OCI-LY7 (cell line): ENCODE results near the gene THAP11. TPM values are rescaled to one million over a fixed set of nuclear protein-coding genes. Genes with fewer than 3 reads are reported as not detected.

Source experiments
- Bru-seq: library from RNA; stranded (reverse); fragments of 400-500 nt; gene quantifications from one replicate; lab custom pipeline; 2021; lab: Mats Ljungman, UMichigan
- BruChase-seq, 2 experiments: library from RNA; stranded (reverse); fragments of 400-500 nt; gene quantifications; one replicate each; lab custom pipeline; 2021; lab: Mats Ljungman, UMichigan
- BruUV-seq: library from RNA; stranded (reverse); fragments of 400-500 nt; replicated peaks from 2 replicates; lab custom pipeline; 2021; lab: Mats Ljungman, UMichigan
- CTCF ChIA-PET: fragments of 300-600 bp; sonication (Branson Sonifier 250); formaldehyde crosslinking; loops from one replicate; lab custom pipeline; 2022; ENCODE audit warnings: antibody characterized with exemption; ENCODE audit not compliant: unreplicated experiment; lab: Charles Lee
- POLR2A ChIA-PET: fragments of 300-600 bp; sonication (Branson Sonifier 250); formaldehyde crosslinking; loops from one replicate; lab custom pipeline; 2022; ENCODE audit warnings: antibody characterized with exemption; lab: Charles Lee
- DNase-seq: peaks from one replicate; pipeline ENCODE4 v3.0.0-alpha.2; 2015; ENCODE audit warnings: low spot score
- H2AFZ ChIP-seq: fragments of 200-600 bp; sonication (generic), shearing (Covaris generic); 2 replicates; pipeline ENCODE4 v1.6.1; 2014; ENCODE audit warnings: mild to moderate bottlenecking, antibody characterized with exemption, low read length, moderate library complexity
- H3K27ac ChIP-seq: fragments of 200-600 bp; sonication (generic); 2 replicates; pipeline ENCODE4 v1.5.1; 2014; ENCODE audit warnings: mixed run types, low read depth, mild to moderate bottlenecking, moderate library complexity, low read length, inconsistent platforms; ENCODE audit not compliant: poor library complexity, severe bottlenecking
- H3K36me3 ChIP-seq: fragments of 200-600 bp; sonication (generic); 2 replicates; pipeline ENCODE4 v1.6.1; 2014; ENCODE audit warnings: mild to moderate bottlenecking, antibody characterized with exemption, low read length, moderate library complexity, mixed read lengths; ENCODE audit not compliant: insufficient read depth
- H3K4me1 ChIP-seq: fragments of 200-600 bp; sonication (generic); 2 replicates; pipeline ENCODE4 v1.5.1; 2014; ENCODE audit warnings: mild to moderate bottlenecking, low read length; ENCODE audit not compliant: insufficient read depth, poor library complexity, severe bottlenecking
- H3K4me2 ChIP-seq: fragments of 200-600 bp; sonication (generic); 2 replicates; pipeline ENCODE4 v1.6.1; 2014; ENCODE audit warnings: mild to moderate bottlenecking, low read length
- H3K4me3 ChIP-seq: fragments of 200-600 bp; sonication (generic); 2 replicates; pipeline ENCODE4 v1.5.1; 2014; ENCODE audit warnings: mild to moderate bottlenecking, low read depth, low read length; ENCODE audit not compliant: poor library complexity, severe bottlenecking
- H3K79me2 ChIP-seq: fragments of 200-600 bp; sonication (generic); 2 replicates; pipeline ENCODE4 v1.6.1; 2016; ENCODE audit warnings: low read depth, mild to moderate bottlenecking, low read length, moderate library complexity, mixed read lengths; ENCODE audit not compliant: insufficient read depth
- H3K9me2 ChIP-seq: fragments of 200-600 bp; sonication (generic); 2 replicates; pipeline ENCODE4 v1.6.1; 2016; ENCODE audit warnings: mild to moderate bottlenecking, low read length, mixed read lengths; ENCODE audit not compliant: insufficient read depth
- H3K9me3 ChIP-seq: fragments of 200-600 bp; sonication (generic); 2 replicates; pipeline ENCODE4 v1.6.1; 2014; ENCODE audit warnings: mild to moderate bottlenecking, mixed run types, low read length, mixed read lengths
- H4K20me1 ChIP-seq: fragments of 200-600 bp; sonication (generic); 2 replicates; pipeline ENCODE4 v1.6.1; 2014; ENCODE audit warnings: mild to moderate bottlenecking, antibody characterized with exemption, low read length, moderate library complexity, mixed read lengths; ENCODE audit not compliant: insufficient read depth
- EZH2phosphoT487 ChIP-seq: fragments of 200-600 bp; sonication (generic); IDR thresholded peaks from 2 replicates; pipeline ENCODE4 v1.6.1; 2018; ENCODE audit warnings: low read depth, borderline replicate concordance, mild to moderate bottlenecking, mixed run types, antibody characterized with exemption, low read length, moderate library complexity, mixed read lengths
- intact Hi-C: fragments of 100-400 bp; cut with micrococcal nuclease; formaldehyde crosslinking; loops from one replicate; pipeline ENCODE4 v1.10.0; 2022; ENCODE audit not compliant: unreplicated experiment
- long read RNA-seq: library from polyadenylated mRNA; stranded (forward); transcript quantifications from one replicate; pipeline ENCODE4 v2.0.0, GENCODE V29; 2022
- total RNA-seq, 2 experiments: library from RNA; depleted of rRNA in 1 of 2; stranded (reverse); fragments of >200 nt in 1 of 2; shearing (Covaris generic) in 1 of 2; gene quantifications; 2 replicates each; pipeline ENCODE4 v1.2.3, GENCODE V29; 2014 to 2022
- TF ChIP-seq, protein P1 (sequence below): fragments of 200-600 bp; sonication (generic); conservative IDR thresholded peaks from 2 replicates; pipeline ENCODE4 v1.5.1; 2014; ENCODE audit warnings: mild to moderate bottlenecking, antibody characterized with exemption, low read length, moderate library complexity, mixed read lengths

THAP11 gene
- total RNA-seq (2014; rRNA removed; shearing (Covaris generic)): 52.9 and 66.3 TPM in 2 replicates
- 38.8 and 39.5 TPM in 2 replicates for total RNA-seq (2022)
- Bru-seq, nascent RNA: percentile 54 among the genes with signal in this experiment
- percentile 67 among the genes with signal in this experiment for BruChase-seq, experiment 1, labeled RNA remaining after a 6-hour chase
- BruChase-seq, experiment 2, labeled RNA remaining after a 2-hour chase: percentile 87 among the genes with signal in this experiment
- long read RNA-seq, transcript THAP11-201 (1 exons, 2,114 nt): major isoform, 149 of 151 reads
- long read RNA-seq, partial matches to known transcripts: 0 of 151 reads
- long read RNA-seq, other reads (novel, unspliced or antisense): 2 of 151 reads

DNA sequence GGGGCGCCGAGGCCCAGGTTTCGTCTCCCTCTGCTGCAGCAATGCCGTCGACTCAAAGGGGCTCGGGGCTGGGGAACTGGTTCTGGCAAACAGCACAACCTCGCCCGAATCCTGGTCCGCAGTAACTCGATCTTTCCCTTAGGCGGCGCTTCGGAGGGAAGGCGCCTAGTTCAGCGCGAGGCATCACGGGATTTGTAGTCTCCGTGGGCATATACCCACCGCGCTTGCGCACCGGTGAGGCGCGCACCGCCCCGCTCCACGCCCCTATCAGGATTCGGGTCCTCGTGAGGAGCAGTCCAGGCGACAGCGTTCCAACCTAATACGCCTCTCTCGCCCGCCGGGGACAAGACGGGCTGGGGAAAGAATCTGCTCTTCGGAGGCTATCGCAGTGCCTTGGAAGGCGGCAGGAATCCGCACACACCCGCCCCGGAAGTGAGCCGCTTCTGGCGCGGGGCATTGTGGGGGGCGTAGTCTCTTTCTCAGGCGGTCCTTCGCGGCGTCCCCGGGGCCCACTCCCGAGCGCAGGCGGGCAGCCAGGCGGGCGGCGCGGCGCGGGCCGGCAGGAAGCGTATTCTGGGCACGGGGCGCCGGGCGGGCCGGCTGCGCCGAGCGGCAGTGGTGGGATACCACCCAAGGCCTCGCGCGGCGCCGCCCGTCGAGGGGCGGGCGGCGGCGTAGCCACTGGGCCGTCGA is at the start of gene THAP11:
Gene THAP11, plus strand, starts transcription at position 505 of the 693 bp plus-strand sequence. CDS start 235 bp downstream, outside the sequence.
- peak within 1 kb of the TSS; percentile 78 for H3K27ac ChIP-seq
- CTCF ChIA-PET: no interaction called here
- TF ChIP-seq EZH2phosphoT487: no peak
- TF ChIP-seq, protein P1, sequence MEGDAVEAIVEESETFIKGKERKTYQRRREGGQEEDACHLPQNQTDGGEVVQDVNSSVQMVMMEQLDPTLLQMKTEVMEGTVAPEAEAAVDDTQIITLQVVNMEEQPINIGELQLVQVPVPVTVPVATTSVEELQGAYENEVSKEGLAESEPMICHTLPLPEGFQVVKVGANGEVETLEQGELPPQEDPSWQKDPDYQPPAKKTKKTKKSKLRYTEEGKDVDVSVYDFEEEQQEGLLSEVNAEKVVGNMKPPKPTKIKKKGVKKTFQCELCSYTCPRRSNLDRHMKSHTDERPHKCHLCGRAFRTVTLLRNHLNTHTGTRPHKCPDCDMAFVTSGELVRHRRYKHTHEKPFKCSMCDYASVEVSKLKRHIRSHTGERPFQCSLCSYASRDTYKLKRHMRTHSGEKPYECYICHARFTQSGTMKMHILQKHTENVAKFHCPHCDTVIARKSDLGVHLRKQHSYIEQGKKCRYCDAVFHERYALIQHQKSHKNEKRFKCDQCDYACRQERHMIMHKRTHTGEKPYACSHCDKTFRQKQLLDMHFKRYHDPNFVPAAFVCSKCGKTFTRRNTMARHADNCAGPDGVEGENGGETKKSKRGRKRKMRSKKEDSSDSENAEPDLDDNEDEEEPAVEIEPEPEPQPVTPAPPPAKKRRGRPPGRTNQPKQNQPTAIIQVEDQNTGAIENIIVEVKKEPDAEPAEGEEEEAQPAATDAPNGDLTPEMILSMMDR: peak; percentile 75
- BruUV-seq: no TSS peak
- peaks cover 35% of the 10 kb centered on the region for H3K79me2 ChIP-seq
- H3K4me1 ChIP-seq: peaks cover 37% of the 10 kb centered on the region
- peak within 1 kb of the TSS; percentile 87 for H2AFZ ChIP-seq
- POLR2A ChIA-PET: no interaction called here
- H3K36me3 ChIP-seq: peaks cover 6% of the 10 kb centered on the region; the same call in 1 of the 2 replicates
- H3K9me2 ChIP-seq: no peaks in the 10 kb centered on the region
- peak; percentile 97 for DNase-seq
- H4K20me1 ChIP-seq: peaks cover 6% of the 10 kb centered on the region; the same call in 1 of the 2 replicates
- H3K9me3 ChIP-seq: no peaks in the 10 kb centered on the region
- H3K4me3 ChIP-seq: peak within 1 kb of the TSS; percentile 99
- H3K4me2 ChIP-seq: peak within 1 kb of the TSS; percentile 98
- intact Hi-C loops: loop anchor here (2.0 kb wide), 1 partner anchor 87 kb away; no protein-coding TSS in a partner anchor

DNA sequence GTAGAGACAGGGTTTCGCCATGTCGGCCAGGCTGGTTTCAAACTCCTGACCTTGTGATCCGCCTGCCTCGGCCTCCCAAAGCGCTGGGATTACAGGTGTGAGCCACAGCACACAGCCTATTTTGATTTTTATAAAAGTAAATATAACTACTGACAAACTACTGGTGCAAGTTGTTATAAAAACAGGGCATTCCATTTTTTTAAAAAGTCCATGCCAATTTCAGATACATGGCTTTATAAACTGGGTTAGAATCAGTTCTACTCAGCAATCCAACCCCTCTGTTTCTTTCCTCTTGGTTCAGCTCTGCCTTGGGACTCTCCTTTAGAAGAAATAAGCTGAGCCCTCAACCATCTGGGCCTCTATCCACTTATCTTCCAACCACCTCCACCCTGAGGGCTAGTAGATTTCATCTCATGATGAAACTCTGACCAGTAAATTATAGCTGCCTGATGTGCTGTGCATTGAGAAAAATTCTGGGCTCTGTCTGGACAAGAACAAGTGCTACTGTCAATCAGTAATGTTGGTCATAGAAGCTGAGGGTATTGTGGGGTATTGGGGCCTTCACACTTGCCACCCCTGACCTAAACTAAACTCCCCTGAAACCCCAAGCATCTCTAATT is 45.9 kb upstream of the THAP11 start:
- DNase-seq: no peak
- CTCF ChIA-PET: no interaction called here
- H3K9me2 ChIP-seq: no peaks in the 10 kb centered on the region
- no peak overlapping the region for H3K4me2 ChIP-seq
- H3K9me3 ChIP-seq: no peaks in the 10 kb centered on the region
- intact Hi-C loops: no loop called here
- no peak for TF ChIP-seq EZH2phosphoT487
- TF ChIP-seq, protein P1: no peak
- H3K79me2 ChIP-seq: peaks cover 16% of the 10 kb centered on the region
- BruUV-seq: TSS peak; percentile 33
- peaks cover 4% of the 10 kb centered on the region; the same call in 1 of the 2 replicates for H4K20me1 ChIP-seq
- no peak overlapping the region for H3K27ac ChIP-seq
- H2AFZ ChIP-seq: no peak overlapping the region
- POLR2A ChIA-PET: interaction anchor here (0.7 kb wide), 1 partner anchor 28 kb away, joined by 4 read pairs; no protein-coding TSS in a partner anchor
- peaks cover 49% of the 10 kb centered on the region for H3K36me3 ChIP-seq
- H3K4me3 ChIP-seq: no peak overlapping the region
- peaks cover 11% of the 10 kb centered on the region for H3K4me1 ChIP-seq
